ENCODE data around the gene GSTT2B.
A peak's percentile ranks its signal among the peaks of the same experiment; 100 is the strongest.
"Not testable (repeated sequence)": the region's sequence is repeated elsewhere in the genome, so short reads cannot be mapped to it uniquely, and the experiment has no call there.

GSTT2B gene

GRCh38 chr22:23961084-23961771 is at the start of gene GSTT2B:
Gene GSTT2B, minus strand, starts transcription at chr22:23961195. Its CDS starts 64 bp downstream, at chr22:23961131.
- peak within 1 kb of the TSS; percentile 30 for H3K4me3 ChIP-seq (ENCODE audit: low read depth, low read length)
- DNase-seq (ENCODE audit: low read depth) = not testable (repeated sequence)

- DNase-seq (ENCODE audit: low read depth) = no peak
- TF ChIP-seq CTCF (conservative IDR thresholded peaks at IDR 0.05; ENCODE audit: low read depth, low read length) = no peak
- no peak overlapping the region for H3K4me3 ChIP-seq (ENCODE audit: low read depth, low read length)
Observed at GRCh38 chr22:24010018-24010391, 49.0 kb upstream of the GSTT2B start.

- no peak for DNase-seq (ENCODE audit: low read depth)
- no peak for TF ChIP-seq CTCF (conservative IDR thresholded peaks at IDR 0.05; ENCODE audit: low read depth, low read length)
- H3K4me3 ChIP-seq (ENCODE audit: low read depth, low read length) = no peak overlapping the region
Observed at GRCh38 chr22:24009227-24010017, 48.4 kb upstream of the GSTT2B start.

GRCh38 chr22:24008381-24009226 is 47.6 kb upstream of the GSTT2B start:
- no peak for DNase-seq (ENCODE audit: low read depth)
- no peak overlapping the region for H3K4me3 ChIP-seq (ENCODE audit: low read depth, low read length)
- no peak for TF ChIP-seq CTCF (conservative IDR thresholded peaks at IDR 0.05; ENCODE audit: low read depth, low read length)

- no peak for DNase-seq (ENCODE audit: low read depth)
- H3K4me3 ChIP-seq (ENCODE audit: low read depth, low read length) = no peak overlapping the region
- no peak for TF ChIP-seq CTCF (conservative IDR thresholded peaks at IDR 0.05; ENCODE audit: low read depth, low read length)
Observed at GRCh38 chr22:24008022-24008283, 47.0 kb upstream of the GSTT2B start.

GRCh38 chr22:24007253-24008021 is 46.4 kb upstream of the GSTT2B start:
- no peak overlapping the region for H3K4me3 ChIP-seq (ENCODE audit: low read depth, low read length)
- DNase-seq (ENCODE audit: low read depth) = no peak
- no peak for TF ChIP-seq CTCF (conservative IDR thresholded peaks at IDR 0.05; ENCODE audit: low read depth, low read length)

- TF ChIP-seq CTCF (conservative IDR thresholded peaks at IDR 0.05; ENCODE audit: low read depth, low read length) = no peak
- no peak for DNase-seq (ENCODE audit: low read depth)
- no peak overlapping the region for H3K4me3 ChIP-seq (ENCODE audit: low read depth, low read length)
Observed at GRCh38 chr22:24006914-24007214, 45.9 kb upstream of the GSTT2B start.
